ENCODE results near the gene MOV10L1. TPM values are rescaled to one million over a fixed set of nuclear protein-coding genes. Genes with fewer than 3 reads are reported as not detected.

The MOV10L1 gene
- total RNA-seq, 4 donors from 2014 or later = 0.33 to 1.5 (median 1.0) TPM

DNA sequence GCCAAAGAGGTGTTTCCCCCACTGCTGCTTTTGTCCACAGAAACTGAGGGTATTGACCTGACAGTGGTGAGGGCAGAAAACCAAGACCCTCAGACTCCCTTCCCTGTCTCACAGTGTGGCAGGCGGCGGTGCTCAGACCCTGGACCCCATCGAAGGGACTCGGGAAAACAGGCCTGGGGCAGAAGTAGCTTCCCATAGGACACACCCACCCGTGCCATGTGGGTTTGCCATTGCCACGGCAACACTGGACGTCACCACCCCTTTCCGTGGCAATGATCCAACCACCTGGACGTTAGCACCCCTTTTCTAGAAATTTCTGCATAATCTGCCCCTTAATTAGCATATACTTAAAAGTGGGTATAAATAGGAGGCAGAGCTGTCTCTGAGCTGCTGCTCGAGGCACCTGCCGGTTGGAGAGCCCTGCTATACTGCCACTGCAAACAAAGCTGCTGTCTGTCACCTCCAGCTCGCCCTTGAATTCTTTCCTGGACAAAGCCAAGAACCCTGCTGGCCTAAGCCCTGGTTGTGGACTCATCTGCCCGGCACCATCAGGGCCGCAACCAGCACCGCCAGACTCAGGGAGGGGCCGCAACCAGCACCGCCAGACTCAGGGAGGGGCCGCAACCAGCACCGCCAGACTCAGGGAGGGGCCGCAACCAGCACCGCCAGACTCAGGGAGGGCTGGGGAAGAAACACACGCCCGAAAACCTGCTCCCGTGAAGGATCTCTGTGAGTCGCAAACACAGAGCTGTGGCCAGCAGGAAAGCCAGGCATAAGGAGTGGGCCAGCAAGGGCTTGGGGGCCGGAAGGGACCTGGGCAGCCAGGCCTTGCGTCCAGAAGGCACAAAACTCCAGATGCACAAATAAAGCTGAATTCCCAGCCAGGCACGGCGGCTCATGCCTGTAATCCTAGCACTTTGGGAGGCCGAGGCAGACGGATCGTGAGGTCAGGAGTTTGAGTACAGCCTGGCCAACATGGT, 15.0 kb upstream of the MOV10L1 start:
- TF ChIP-seq, protein P1, sequence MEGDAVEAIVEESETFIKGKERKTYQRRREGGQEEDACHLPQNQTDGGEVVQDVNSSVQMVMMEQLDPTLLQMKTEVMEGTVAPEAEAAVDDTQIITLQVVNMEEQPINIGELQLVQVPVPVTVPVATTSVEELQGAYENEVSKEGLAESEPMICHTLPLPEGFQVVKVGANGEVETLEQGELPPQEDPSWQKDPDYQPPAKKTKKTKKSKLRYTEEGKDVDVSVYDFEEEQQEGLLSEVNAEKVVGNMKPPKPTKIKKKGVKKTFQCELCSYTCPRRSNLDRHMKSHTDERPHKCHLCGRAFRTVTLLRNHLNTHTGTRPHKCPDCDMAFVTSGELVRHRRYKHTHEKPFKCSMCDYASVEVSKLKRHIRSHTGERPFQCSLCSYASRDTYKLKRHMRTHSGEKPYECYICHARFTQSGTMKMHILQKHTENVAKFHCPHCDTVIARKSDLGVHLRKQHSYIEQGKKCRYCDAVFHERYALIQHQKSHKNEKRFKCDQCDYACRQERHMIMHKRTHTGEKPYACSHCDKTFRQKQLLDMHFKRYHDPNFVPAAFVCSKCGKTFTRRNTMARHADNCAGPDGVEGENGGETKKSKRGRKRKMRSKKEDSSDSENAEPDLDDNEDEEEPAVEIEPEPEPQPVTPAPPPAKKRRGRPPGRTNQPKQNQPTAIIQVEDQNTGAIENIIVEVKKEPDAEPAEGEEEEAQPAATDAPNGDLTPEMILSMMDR (IDR thresholded peaks at IDR 0.05) = no peak
- TF ChIP-seq POLR2A (IDR thresholded peaks at IDR 0.05) = no peak

DNA sequence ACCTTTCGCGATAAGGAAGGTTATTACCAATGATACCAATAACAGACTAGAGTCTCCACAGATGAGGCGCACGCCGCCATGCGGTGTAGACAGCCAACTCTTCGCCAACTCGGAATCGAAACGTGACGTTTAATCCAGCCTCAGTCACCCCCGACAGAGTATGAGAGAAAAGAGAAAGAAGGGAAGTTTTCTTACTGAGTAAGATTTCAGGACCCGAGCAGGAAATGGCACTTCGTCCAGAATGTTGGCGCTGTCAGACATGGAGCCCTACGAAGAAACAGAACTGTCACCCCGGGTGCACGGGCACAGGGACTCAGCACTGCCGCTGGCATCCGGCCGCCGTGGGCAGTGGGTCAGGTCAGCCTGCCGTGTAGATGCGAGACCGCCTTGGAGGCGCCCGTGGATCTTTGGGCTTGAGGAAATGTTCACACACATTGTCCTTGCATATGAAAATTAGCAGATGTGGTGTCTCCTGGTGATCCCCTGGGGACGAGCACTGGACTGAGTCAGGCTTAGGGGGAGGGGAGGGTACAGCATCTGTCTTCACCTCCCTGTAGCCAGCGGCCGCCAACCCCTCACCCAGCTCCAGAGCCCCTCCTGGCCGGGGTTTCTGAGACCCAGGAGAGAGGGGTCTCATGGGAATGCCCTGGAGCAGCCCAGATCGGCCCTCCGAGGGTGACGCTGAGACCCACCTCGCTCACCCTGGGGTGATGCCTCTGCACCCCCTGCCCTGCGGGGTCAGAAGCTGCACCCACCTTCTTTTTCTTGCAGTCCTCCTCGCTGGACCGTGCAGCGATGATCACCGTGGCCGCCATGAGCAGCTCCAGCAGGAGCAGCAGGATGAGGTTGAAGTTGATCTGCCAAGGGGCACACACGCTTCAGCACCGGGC, 12.9 kb upstream of the MOV10L1 start:
- intact Hi-C loops (cut with DNase I) = no loop called here
- H3K27me3 ChIP-seq = no peaks in the 10 kb centered on the region
- H3K4me1 ChIP-seq = no peaks in the 10 kb centered on the region
- DNase-seq = no peak
- H3K36me3 ChIP-seq = no peaks in the 10 kb centered on the region
- no peak overlapping the region for H3K4me3 ChIP-seq (replicated peaks in 1 of 3)
- H3K9me3 ChIP-seq = no peaks in the 10 kb centered on the region
- WGBS, 2 donors = 85 to 86% methylated on average over 39 to 41 of the region's 43 CpGs
- TF ChIP-seq, protein P1 (IDR thresholded peaks at IDR 0.05) = no peak
- no peak overlapping the region for H3K27ac ChIP-seq

More for the DNA sequence above, 15.0 kb upstream of the MOV10L1 start:
- Histone ChIP-seq H3K9me3 (no peaks in the 10 kb centered on the region), H3K4me3 (replicated peaks in 1 of 3) (no peak overlapping the region), H3K27me3 (no peaks in the 10 kb centered on the region), H3K36me3 (no peaks in the 10 kb centered on the region), H3K27ac (no peak overlapping the region), H3K4me1 (no peaks in the 10 kb centered on the region)
- intact Hi-C loops (cut with DNase I) = no loop called here
- no peak for DNase-seq
- WGBS, 2 donors = 68 to 76% methylated on average over 23 to 32 of the region's 32 CpGs

DNA sequence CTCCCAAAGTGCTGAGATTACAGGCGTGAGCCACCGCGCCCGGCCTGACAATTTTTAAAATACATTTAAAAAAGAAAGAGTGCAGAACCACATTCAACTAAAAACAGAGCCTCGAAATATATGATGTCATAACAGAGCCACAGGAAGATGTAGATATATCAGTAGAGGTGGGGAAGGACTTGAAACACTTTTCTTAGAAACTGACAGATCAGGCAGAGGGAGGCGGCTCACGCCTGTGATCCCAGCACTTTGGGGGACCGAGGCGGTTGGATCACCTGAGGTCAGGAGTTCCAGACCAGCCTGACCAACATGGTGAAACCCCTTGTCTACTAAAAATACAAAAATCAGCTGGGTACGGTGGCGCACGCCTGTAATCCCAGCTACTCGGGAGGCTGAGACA, 11.6 kb upstream of the MOV10L1 start:
- Histone ChIP-seq H3K4me3 (replicated peaks in 1 of 3) (no peak overlapping the region), H3K9me3 (no peaks in the 10 kb centered on the region), H3K27ac (no peak overlapping the region), H3K4me1 (no peaks in the 10 kb centered on the region), H3K27me3 (no peaks in the 10 kb centered on the region), H3K36me3 (no peaks in the 10 kb centered on the region)
- intact Hi-C loops (cut with DNase I) = no loop called here
- WGBS, 2 donors = 93 to 95% methylated on average over 13 of the region's 13 CpGs
- no peak for DNase-seq
- TF ChIP-seq, protein P1 (IDR thresholded peaks at IDR 0.05) = no peak
- TF ChIP-seq POLR2A (IDR thresholded peaks at IDR 0.05) = no peak

DNA sequence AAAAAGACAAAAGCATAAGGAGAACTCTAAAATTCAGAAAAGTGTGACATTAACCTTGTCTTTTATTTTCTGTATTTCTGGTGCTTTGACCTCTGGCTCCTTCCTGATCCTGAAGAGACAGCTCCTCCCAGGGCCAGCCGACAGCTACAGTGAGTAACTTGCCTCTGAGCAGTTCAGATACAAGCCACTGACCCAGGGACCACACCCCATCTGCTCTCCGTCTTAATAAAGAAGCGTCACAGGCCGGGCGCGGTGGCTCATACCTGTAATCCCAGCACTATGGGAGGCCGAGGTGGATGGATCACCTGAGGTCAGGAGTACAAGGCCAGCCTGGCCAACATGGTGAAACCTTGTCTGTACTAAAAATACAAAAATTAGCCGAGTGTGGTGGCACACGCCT, 11.0 kb upstream of the MOV10L1 start:
- Histone ChIP-seq H3K4me3 (replicated peaks in 1 of 3) (no peak overlapping the region), H3K27me3 (no peaks in the 10 kb centered on the region), H3K4me1 (no peaks in the 10 kb centered on the region), H3K27ac (no peak overlapping the region), H3K36me3 (no peaks in the 10 kb centered on the region), H3K9me3 (no peaks in the 10 kb centered on the region)
- intact Hi-C loops (cut with DNase I) = no loop called here
- no peak for TF ChIP-seq POLR2A (IDR thresholded peaks at IDR 0.05)
- TF ChIP-seq, protein P1 (IDR thresholded peaks at IDR 0.05) = no peak
- DNase-seq = no peak
- WGBS, 2 donors = 82 to 84% methylated on average over 9 of the region's 9 CpGs

Measured in thyroid gland (tissue), 4 donors.